NCI-H2081 treated with DMSO at 0.1 percent for 48 hours (cell line): ENCODE data around the gene KCNT1.

ENCODE experiments used
- DNase-seq: peaks from one replicate; lab custom pipeline; 2025; lab: John Stamatoyannopoulos, UW

Gene KCNT1

DNA sequence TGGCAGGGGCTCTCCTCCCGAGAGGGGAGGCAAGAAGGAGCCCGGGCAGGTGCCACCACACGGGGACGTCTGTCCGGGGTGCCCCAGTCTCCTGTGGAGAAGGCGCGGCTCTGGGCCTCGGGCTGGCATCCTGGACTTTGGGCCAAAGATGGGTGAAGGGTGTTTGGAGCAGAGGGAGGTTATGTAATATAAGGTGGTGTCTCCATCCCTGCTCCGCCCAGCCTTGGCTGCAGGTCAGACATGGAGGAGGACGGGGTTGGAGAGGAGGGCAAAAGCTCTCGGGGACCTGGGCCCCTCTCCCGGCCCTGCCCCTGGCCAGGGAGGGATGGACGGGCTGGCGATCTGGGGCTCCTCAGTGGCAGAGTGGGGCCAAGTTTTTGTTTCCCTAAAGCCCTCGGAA lies 1.5 kb upstream of the KCNT1 start:
- DNase-seq = no peak

DNA sequence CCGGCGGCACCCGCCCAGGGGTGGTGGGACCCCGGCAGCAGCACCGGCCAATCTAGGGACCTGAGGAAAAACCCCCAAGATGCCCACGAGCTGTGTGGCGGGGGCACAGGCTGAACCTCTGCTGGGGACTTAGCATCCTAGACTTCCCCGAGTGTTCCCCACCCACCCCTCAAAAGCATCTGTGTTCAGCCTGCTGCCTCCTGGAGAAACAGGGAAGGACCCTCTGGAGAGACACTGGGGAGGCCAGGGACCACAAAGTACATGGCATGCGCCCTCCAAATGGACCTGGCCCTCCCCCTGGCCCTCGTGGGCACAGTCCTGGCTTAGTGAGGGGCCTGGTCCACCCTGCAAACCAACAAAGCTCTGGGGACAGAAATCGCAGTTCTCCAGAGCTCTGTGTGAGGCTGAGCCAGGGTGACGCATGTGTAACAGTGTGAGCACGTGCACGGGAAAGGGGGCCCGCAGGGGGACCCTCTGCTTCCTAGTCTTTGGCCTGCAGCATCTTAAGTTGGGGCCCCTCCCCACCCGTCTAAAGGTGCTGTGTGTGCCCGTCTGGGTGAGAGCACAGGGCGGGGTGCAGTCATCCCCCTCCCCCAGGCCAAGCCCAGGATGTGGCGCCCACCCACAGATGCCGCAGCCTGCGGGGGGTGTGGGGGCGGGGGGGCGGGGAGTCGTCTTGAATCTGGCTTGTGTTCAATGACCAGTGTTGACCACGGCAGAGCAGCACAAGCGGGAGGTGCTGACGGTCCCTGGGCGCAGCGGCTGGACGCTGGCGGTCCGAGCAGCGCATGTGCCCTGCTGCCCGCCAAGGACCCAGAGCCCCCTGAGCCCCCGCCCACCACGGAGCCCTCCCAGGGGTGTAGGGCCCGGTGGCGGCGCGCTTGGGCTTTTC lies 672 bp upstream of the KCNT1 start:
- DNase-seq = no peak

DNA sequence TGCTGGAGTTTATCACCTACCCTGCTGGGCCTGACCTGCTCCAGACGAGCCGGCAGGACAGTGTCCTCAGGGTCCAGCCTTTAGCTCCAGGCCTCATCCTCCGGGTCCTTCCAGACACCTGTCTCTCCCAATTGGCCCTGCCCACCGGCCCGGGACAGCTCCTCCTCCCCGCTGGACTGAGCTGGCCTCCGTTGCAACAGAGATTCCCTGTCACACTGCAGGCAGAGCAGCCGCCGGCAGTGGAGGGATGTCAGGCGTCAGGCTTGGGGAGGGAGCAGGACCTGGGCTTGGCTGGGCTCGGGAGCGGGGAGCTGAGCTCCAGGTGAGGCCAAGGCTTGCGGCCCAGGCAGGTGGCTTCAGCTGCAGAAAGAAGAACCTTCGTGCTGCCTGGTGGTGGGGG lies 1.7 kb downstream of the KCNT1 start:
- DNase-seq = no peak

DNA sequence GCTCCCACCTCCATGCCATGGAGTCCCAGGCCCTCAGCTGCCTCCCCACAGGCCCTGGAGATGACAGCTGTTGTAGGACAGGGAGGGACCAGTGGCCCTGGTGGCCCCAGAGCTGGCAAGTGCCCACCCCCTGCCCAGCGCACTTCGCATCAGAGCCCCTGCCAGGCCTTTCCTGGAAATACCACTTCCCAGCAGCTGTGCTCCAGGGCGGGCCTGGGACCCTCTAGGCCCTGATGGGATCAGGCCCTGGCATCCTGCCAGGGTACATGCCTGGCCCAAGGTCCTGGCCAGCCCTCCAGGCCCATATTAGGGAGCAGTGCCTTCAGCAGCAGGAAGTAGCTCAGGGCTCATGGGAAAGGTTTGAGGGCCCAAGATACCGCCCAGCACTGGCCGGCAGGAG lies 2.5 kb downstream of the KCNT1 start:
- DNase-seq = no peak

DNA sequence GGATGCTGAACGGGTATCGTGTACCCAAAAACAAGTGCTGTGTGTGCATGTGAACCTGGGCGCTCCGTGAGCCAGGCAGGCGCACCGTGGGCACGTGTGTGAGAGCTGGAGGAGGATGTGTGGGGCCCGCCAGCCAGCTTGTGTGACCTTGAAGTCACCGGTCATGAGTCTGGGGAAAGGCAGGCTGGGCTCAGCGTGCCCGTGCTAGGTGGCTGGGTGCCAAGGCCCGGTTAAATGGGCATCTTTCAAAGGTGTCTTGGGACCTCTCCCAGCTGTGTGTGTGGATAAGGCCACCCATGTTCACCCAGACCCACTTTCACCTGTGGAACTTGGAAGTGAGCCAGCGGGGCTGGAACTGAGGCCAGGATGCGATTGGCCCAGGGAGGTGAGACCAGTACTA lies 3.4 kb downstream of the KCNT1 start:
- no peak for DNase-seq

DNA sequence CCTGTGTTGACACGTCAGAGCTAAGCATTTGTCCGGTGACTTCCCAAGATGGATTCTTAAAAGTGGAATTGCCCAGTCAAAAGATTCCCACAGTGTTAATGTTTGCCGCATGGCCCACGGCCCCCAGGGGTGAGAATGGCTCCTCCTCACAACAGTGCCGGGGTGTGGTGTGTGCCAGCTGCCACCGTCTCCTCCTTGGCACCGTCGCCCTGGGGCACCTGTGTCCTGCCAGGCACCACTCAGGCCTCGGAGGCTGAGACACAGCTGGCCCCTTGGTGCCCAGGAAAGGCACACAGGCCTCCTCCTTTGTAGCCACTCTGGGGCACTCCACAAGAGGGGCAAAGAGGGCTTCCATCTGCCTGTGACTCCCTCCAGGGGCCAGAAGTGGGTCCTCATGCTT lies 4.3 kb downstream of the KCNT1 start:
- no peak for DNase-seq

DNA sequence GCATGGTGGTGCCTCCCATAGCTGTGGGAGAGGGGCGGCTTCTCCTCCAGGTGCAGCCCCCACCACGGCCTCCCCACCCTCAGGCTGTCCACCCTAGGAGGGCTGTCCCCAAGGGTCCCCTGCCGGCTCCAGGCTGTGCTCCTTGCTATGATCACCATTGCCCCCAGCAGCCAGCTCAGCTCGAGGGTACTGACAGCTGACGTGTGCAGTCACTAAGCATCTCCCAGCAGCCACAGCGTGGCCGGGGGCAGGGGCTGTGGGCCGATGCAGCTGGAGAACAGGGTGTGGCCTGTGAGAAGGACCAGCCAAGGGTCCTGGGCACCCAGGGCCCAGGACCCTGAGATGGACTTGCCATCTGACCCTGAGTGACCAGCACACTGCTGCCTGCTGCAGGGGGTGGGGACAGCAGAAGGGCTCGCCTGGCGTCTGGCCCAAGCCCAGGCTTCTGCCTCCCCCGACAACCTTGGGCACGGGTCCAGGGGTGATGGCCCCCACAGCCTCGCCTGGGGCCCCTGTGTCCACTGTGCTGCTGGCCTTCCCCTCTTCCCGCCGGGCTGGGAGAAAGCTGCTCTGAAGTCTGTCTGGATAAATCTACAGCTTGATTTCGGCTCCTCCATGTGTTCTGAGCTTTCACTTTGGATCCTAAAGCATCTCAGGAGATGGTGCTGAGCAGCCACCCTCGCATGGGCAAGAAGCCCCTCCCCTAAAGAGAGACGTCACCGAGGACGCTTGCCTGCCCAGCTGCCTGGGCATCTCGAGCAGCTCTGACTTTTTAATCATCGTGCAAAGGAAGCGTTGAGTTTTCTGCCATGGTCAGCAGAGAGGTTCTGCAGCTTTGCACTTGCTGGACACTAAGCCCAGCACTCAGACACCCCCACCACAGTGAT lies 5.5 kb downstream of the KCNT1 start:
- no peak for DNase-seq

DNA sequence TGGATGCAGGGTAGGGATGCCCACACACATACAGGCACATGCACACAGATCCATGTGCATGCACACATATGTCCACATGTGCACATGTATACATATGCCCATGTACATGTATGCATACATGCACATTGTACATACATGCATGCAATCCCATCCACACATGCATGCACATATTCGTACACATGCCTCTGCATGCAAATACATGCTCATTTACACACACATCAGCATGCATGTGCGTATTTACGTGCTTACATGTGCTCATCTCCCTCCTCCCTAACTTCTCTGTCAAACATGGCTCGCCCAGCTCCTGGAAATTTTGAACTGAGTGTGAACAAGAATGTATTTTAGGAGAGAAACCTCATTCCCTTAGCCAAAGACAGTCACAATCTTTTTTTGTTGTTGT lies 6.2 kb downstream of the KCNT1 start:
- DNase-seq = no peak

DNA sequence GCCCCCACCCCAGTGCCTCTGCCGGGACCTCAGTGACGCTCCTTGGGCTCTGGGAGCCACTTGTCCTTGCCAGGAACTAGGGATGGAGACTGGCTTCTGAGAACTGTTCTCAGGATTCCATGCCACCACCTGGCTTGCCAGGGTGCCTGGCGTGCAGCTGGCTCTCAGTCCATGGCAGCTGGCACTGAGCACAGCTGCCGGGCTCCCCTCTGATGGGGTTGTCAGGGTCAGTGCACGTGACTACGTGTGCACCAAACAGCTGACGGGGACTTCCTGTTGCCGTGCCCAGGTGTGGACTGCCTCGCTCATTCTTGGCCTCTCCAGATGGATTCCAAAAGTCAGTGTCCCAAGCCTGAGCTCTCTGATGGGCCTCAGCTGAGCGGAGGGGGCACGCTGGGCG lies 9.4 kb downstream of the KCNT1 start:
- DNase-seq = no peak

DNA sequence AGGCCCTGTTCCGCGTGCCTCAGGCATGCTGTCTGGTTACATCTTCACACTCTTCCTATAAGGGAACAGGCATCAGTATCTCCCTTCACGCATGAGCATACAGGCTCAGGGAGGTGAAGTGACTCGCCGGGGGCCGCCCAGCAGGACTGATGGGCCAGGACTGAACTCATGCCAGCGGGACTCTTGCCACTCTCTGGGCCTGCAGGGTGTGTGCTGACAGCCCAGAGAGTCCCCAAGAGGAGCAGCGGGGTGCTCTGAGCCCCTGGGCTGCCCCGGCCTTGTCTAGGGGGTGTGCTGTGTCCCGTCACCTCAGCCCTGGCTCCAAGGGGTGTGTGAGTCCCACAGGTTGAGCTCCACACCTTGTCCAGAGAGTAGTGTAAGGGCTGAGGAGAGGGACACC lies 9.9 kb downstream of the KCNT1 start:
- DNase-seq = no peak

DNA sequence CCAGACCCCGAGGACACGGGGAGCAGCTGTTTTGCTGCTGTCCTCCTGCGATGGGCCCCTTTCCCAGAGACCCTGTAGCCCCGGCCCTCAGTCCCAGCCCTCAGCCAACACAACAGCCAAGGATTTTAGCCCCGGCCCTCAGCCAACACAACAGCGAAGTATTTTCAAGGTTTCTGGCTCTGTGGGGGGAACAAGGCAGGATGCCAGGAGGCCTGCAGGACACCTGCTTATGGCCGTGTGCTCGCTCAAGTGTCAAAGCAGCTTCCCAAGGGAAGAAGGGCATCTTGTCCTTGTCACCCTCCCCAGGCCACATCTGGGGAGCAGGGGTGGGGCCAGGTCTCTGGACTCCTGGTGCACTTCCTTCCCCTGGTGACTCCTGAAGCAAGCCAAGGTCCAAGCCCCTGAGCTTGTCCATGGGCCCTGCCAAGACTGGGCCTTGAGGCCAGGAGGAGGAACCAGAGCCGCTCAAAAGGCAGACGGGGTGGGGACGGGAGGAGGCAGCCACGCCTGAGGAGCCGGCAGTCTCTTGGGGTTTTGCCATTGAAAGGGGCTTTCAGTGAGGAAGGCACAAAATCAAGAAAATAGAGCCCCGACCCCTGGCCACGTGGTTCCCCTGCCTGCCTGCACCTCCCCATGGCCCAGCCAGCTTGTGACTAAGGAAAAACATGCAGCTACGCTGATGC lies 10.8 kb downstream of the KCNT1 start:
- no peak for DNase-seq

DNA sequence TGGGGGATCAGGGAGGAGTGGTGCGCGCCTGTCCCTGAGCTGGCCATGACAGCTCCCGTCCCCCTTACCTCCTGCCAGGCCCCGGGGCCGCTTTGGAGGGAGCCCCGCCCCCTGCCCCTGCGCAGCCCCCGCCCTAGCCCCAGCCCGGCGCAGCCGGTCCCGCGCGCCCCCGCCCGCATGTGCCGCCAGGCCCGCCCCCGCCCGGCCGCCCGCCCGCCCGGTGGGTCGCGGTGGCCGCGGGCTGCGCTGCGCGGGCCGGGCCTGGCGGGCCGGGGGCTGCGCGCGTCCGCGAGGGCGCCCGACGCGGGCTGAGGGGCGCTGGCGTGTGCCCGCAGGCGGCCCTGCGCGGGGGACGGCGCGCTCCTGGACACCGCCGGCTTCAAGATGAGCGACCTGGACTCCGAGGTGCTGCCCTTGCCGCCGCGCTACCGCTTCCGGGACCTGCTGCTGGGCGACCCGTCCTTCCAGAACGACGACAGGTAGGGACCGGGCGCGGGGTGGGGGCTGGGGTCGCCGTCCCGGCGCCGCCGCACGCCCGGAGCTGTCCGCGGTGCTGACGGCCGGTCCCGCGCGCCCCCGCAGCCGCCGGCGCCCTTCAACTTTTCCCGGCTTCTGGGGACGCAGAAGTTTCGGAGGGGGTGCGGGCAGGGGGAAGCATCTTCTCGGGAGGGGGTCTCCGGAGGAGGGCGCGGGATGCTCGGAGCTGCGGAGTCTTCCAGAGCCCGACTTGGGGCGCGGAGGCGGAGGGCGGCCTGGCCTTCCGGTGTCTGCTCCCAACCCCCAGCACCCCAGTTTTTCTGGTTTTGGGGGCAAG lies 12.5 kb downstream of the KCNT1 start:
- DNase-seq = no peak

DNA sequence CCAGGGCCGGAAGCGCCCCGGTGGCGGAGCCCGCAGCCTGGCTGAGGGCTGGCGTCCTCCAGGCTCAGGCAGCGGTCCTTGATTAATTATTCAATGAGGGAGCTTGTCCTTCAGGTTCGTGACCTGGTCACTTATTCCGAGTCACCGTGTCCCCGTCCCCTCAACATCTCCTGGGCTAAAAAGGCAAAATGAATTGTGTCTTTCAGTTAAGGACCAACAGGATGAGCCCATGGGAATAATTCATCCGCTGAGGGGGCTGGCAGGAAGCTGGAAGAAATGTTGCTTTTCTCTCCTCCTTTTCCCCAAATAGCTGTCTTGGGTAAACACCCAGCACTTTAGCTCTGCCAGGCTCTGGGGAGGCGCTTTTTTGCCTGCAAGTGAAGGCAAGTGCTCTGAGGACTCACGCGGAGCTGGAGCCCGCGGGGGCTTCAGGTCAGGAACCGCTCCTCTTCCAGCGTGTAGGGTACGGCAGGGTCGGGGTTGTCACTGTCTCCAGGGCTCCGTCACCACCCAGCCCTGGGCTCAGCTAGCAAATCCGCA lies 13.1 kb downstream of the KCNT1 start:
- no peak for DNase-seq

DNA sequence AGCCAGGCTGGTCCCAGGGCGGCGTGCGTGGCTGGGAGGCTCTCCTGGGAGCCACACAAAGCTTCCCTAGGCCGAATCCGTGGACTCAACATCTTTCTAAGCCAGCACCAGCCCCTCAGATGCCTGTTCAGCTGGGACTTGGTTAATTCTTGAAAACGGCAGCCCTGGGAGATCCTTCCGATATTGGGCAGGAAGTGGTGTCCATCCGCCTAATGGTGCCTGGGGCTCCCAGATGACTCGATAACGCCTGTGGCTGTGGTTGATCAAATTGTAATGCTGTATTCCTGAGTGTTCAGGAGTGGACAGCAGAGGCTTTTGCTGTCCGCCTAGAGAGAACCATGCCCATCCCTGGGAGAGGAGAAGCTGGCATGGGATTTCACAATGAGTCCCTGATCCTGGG lies 14.1 kb downstream of the KCNT1 start:
- no peak for DNase-seq

DNA sequence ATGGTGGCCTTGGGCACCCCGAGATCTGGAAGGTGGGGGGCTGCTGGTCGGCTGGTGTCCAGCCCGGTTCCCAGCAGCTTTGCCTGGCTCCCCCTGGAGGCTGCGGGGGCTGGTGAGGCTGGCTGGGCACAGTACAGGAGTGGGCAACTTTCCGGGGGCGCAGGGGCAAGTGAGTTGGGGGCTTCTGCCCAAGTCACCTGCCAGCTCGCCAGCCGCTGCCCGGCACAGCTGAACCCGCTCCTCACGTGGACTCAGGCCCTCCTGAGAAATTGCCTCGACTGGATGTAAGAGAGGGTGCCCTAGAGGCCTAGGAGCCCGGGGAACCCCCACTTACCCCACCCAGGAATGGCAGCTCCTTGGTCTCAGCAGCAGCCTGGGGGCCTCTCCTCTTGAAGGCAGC lies 15.4 kb downstream of the KCNT1 start:
- no peak for DNase-seq

DNA sequence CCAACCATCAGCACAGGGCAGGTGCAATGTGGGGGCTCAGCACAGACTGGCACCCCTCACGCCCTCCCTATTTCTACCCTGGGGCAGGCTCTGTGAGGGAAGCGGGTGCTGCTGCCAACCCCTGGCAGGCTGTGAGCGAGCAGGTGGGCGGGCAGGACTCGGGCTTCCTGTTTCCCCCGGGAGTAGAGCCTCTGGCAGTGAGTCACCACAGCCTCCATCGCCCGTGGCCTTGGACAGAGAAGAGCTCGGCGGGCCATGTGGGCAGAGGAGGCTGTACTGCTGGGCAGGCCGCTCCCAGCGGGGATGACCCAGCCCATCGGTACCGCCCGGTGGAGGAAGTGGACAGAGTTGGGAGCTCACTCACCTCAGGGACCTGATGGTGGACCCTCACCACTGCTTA lies 16.6 kb downstream of the KCNT1 start:
- no peak for DNase-seq

DNA sequence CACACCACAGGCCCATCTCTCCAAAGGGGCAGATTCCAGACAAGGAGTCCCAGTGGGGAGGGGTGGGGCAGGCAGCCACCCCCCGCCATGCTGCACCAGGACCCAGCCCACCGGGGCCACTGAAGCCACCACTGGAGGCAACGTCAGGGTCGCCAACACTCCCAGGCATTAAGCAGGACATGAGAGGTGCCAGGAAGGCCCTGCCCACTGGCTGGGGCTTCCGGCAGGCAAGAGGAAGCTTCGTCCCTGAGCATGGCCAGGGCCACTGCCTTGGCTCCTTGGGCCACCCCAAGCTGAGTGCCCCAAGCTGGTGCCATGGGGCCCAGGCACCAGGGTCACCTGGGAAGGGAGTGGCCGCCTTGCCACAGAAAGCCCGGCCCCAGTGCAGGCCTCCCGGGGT lies 17.5 kb downstream of the KCNT1 start:
- no peak for DNase-seq

DNA sequence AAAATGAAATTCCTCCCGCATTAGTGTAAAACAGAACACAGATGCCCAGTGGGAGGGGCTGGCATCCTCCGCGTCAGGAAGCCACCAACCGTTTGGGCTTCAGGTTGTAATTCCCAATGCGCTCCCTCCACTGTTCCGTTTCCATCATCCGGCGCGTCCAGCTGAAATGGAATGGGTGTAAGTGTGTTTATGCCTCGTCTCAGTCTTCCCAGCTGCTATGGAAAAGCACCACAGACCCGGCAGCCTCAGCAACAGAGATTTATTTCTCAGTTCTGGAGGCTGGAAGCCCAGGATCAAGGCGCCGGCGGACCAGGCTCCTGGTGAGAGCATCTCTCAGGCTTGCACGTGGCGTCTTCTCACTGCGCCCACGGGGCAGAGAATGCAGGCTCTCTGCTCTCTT lies 20.4 kb downstream of the KCNT1 start:
- no peak for DNase-seq

DNA sequence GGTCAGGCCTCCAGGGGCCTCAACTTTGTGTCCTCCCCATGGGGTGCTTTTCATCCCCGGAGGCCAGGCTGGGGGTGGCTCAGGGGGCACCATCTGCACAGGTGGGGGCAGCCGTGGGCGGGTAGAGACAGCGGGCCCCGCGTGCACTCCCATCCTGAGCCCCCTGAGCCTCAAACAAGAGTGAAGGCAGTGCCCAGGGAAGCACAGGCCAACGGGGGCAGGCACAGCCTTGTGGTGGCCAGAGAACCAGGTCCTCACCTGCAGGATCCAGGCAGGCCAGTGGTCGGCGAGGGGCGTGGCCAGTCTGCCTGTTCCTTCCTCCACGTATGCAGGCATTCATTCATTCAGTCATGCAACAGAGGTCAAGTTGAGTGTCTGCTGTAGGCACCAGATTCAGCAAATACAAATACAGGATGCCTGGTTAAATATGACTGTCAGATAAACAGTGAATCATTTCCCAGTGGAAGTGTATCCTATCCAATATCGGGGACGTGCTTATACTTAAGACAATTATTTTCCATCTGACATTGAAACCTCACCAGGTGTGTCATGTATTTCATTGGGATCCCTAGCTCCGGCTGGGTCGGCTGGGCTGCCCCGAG lies 22.3 kb downstream of the KCNT1 start:
- no peak for DNase-seq

DNA sequence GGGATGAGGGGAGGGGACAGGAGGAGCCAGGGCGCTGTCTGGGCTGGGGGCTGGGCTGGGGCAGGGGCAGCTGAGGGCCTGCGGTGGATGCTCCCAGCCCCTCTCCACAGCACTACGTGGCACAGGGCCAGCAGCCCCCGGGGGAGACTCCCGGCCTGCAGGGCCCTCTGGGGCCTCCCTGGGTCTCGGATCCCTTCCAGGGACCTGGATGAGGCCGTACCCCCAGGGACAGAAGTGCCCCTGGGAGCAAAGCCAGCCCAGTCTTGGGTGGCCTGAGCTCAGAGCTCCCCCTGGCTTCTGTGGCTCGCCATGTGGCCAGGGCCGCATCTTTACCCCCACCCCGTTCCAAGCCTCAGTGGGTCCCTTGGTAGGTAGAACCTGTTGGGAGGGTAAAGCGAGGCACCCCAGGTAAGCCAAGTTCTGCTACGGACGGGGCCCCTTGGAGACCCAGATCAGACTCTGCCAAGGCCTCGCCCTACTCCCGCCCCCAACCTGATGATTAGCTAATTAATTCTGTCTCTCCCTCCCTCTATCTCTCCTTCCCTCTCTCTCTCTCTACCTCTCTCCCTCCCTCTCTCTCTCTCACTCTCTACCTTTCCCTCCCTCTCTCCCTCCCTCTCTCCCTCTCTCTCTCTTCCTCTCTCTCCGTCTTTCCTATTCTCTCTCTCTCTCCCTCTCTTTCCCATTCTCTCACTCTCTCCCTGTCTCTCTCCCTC lies 24.3 kb downstream of the KCNT1 start:
- no peak for DNase-seq
